NCI-H524 treated with DMSO at 0.1 percent for 48 hours (cell line): Measurements from ENCODE around the gene CMSS1.
A peak's percentile ranks its signal among the peaks of the same experiment; 100 is the strongest.

Experiments used
- DNase-seq: peaks from one replicate; lab custom pipeline; 2025; lab: John Stamatoyannopoulos, UW

CMSS1 gene

DNA sequence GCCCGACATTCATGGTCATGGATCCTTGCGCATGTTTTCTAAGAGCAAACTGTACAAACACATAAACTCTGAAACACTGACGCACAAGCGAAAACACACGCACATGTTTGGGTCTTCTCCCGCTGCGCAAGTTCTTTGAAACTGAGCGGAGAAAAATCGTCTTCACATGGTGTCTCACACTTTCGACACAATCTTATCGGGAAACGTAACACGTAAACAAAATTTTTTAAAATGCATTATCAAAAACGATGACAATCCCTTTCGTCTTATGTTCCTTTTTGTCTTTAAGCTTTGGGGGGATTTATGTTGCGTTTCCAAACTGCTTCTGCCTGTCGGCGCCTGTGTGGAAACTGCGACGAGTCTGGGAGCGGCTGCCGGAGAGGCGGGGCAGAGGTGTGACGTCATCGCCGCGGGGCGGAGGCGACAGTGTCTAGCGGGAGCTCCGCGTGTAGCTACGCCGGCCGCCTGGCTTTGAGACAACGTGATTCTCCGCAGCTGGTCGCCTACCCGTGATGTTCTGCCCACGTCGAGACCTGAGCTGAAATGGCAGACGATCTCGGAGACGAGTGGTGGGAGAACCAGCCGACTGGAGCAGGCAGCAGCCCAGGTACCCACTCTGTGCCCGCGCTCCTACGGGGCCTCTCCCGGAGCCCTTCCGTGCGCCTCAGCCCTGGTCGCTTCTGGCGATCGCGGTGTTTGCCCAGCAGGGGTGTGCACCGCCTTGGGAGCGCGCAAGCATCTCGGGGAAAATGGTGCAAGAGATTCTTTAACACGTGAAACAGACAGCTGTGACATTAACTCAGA is at the start of gene CMSS1:
Gene CMSS1 (plus strand): TSS at position 426 of the 804 bp plus-strand sequence.
- peak; percentile 49 for DNase-seq

DNA sequence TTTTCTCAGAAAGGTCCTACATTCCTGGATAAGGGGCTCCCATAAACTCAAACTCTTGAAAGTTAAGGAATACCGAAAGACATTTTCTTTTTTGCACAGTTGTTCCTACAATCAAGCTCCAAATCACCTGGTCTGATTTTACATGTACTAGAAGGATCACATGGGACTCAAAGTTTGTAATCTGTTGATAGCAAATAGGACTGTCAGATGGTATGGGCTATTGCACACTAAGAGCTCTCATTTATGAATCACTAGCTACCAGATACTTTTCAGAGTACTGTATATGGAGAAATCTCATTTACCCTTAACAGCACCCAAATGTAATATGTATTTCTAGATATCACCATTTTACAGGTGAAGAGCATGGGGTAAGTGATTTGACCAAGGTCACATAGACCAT is 49.5 kb upstream of the CMSS1 start:
- DNase-seq = no peak

DNA sequence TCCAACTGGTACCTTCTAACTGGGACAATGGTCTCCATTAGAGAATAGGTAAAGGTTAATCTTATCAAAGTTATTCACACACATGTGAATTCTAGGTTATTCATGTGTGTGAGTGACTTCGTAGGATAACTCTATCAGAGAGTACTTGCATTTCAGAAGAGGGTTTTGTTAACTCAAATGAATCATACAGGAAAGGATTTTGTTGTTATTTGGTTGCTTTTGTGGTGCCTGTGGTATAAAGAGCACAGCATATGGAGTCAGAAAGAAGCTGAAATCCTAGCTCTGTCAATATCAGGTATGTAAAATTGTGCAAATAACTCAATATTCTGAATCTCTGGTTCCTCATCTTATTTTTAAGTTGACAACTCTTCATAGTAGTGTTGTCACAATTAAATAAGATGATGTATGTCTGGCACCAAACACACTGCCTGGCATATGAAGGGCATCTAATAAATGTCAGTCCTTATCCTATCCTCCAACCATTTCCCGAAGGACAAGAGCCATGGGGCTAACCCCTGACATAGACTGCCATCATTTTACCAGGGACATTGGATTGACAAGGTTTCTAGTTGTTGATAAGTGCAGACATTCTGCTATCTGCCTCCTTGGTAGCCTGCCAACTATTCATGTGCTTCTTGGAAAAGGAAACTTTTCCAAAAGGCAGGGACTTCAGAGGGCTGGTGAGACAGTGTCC is 48.7 kb upstream of the CMSS1 start:
- DNase-seq = no peak

DNA sequence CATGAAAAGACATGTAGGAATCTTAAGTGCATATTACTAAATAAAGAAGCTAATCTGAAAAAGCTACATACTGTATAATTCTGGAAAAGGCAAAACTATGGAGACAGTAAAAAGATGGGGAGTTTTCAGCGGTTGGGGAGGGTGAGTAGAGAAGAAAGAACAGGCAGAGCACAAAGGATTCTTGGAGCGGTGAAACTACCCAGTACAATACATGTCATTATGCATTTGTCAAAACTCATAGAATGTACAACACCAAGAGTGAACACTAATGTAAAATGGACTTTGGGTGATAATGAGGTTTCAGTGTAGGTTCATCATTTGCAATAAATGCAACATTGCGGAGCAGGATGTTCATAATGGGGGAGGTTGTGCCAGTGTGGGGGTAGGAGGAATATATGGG is 45.5 kb upstream of the CMSS1 start:
- DNase-seq = no peak

DNA sequence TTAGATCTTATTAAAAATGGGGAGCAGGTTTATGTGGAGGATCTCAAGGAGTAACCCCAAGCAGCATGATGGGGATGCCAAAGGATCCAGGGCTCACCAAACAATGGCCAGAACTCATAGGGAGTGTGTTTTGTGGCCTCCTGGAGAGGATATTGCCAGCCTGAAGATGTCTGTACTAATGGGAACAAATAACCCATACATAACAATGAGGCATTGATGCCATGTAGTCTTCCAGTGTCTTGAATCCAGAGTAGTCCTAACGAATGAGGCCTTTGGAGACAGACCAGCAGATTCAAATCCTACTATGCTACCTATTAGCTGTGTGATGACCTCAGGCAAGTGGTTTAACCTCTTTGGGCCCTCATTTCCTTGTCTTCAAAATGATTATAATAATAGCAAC is 45.0 kb upstream of the CMSS1 start:
- DNase-seq = no peak

DNA sequence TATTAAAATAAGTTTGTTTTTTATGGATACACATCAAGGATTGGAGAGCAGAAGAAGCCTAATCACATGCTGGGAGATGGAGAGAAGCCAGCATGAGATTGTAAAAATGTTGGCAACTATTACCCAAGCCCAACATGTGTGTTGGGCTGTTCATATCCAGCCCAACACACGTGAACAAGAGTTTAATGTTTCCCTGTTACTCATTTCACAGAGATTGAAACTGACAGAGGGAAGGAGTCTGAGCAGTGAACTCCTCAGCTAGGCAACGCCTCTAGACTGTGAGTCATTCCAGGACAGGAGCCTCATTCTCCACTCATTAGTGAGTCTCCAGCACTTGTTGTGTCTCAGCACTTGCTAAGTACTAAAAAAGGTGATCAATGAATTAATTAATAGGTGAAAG is 43.2 kb upstream of the CMSS1 start:
- no peak for DNase-seq

DNA sequence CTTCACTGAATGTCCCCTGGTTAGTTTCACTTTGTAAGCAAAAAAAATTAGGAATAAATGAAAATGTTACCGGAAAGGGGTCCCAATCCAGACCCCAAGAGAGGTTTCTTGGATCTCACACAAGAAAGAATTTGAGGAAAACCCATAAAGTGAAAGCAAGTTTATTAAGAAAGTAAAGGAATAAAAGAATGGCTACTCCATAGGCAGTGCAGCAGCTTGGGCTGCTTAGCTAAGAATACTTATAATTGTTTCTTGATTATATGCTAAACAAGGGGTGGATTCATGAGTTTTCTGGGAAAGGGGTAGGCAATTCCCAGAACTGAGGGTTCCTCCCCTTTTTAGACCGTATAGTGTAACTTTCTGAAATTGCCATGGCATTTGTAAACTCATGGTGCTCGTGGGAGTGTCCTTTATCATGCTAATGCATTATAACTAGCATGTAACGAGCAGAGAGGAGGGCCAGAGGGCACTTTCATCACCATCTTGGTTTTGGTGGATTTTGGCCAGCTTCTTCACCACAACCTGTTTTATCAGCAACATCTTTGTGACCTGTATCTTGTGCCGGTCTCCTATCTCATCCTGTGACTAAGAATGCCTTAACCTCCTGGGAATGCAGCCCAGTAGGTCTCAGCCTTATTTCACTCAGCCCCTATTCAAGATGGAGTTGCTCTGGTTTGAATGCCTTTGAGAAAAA is 41.0 kb upstream of the CMSS1 start:
- no peak for DNase-seq

DNA sequence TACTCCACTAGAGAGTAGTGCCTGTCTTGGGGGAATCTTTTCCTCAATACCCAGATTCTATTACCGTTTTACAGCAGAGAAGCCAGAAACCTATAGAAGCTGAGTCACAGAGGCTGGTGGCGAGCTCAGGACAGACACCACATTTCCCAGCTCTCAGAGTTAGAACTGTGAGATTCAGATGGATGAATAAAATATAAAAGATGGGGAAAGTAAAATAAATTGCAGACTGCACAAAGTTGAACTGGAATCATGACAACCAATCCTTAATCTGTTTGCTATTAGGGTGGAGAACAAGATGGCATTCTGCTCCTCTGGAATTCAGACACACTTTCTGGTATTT is 40.5 kb upstream of the CMSS1 start:
- DNase-seq = no peak

DNA sequence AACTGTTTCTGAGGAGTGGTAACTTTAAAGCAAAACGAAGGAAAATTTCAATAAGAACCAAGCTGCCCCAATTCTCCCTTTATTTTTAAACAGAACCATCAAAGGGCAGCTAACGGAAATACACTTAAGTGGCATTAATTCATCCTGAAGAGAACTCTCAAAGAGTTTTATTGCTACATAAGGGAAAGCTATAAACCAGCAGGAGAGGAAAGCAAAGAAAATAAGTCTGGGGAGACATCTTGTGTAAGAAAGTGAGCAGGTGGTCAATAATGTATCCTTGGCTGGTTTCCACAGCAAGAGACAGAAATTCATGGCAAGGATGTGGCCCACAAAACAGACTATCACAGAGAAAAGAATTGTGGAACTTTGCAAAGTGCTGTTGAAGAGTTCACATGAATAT is 40.0 kb upstream of the CMSS1 start:
- DNase-seq = peak; percentile 81

DNA sequence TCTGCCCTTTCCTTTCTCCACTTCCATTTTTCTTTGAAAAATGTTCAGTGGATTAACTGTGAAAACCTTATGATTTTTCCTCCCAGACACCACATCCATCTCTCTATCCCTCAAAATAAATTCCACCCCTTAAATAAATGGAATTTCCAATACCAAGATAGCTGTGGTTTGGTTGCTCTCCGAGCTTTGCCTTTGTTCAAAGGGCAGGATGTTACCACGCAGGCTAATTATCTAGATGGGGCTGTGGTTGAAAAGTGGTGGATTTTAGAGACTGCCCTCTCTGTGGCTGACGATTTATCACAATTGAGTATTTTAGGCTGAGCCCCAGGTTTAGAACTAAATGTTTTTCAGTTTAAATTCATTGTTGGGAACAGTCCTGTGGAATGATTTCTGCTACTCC is 36.9 kb upstream of the CMSS1 start:
- no peak for DNase-seq

DNA sequence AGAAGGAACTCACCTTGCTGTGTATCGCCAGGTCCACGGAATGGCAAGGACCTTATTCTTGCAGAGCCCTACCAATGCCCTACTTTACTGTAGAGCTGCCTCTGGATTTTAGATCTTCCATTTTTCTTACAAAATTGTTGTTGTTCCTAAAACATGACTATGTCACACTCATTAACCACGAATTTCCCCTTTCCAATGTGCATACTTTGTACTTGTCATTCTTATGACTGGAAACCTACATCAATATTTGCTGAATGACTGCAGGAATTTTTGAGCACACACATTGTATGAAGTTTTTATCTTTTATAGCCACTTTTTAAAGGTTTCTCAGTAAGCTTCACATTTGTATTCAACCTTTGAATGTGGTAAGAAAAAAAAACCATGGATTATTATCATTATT is 35.9 kb upstream of the CMSS1 start:
- no peak for DNase-seq

DNA sequence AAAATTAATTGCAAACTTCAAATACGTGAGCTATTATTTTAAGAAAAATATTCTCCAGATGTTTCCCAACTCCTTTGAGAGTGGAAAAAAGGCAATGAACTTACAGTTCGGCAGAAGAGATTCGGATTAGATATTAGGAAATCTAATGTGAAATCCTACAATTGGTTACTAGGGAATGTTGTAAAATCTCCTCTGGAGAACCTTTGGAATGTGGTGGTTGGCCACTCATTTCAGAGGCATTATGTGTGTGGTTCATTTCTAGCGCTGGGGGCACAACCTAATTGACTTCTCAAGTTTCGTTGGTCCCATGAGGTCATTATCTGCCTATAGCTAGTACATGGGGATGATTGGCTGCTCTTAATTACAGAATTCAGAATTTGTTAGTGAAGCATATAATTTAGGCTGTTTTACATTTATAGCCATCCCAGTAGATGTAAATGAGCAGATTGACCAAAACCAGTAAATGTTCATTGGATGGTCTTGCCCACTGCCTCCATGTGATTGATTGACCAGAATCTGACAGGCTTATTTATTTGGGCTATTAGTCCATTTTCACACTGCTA is 34.6 kb upstream of the CMSS1 start:
- DNase-seq = no peak

DNA sequence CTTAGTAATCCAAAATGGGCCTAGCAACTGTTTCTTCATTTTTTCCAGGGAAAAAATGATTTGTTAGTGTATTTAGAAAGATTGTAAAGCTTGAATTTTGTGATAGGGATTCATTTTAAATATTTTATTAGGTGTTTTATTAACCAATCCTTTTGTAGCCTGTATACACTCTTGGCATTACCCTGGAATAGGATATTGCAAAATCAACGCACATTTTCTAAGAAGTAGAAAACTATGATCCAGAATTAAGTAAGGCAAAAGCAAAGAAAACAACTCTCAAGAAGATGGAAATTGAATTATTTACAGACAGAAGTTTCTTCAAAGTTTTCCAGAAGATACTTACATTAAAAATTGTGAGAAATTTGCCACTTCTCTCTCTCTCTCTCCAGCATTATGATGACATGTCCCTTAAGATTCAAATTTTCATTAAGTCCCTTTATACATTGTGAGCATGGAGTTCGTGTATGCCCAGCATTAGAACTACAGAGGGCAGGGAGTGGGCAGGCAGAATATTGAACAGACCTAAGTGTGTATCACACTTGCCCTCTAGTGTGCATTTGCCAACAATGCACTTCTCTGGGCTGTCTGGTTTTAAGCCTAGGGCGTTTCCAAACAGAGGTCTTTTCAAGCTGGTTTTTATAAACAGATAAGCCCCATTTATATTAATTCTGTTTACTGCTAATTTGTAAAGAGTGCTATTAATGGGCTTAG is 28.5 kb upstream of the CMSS1 start:
- no peak for DNase-seq

DNA sequence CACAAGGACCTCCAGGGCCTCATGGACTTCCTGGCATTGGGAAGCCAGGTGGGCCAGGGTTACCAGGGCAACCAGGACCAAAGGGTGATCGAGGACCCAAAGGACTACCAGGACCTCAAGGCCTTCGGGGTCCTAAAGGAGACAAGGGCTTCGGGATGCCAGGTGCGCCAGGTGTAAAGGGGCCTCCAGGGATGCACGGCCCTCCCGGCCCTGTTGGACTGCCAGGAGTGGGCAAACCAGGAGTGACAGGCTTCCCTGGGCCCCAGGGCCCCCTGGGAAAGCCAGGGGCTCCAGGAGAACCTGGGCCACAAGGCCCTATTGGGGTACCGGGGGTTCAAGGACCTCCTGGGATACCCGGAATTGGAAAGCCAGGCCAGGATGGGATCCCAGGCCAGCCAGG is 23.2 kb upstream of the CMSS1 start:
- no peak for DNase-seq

DNA sequence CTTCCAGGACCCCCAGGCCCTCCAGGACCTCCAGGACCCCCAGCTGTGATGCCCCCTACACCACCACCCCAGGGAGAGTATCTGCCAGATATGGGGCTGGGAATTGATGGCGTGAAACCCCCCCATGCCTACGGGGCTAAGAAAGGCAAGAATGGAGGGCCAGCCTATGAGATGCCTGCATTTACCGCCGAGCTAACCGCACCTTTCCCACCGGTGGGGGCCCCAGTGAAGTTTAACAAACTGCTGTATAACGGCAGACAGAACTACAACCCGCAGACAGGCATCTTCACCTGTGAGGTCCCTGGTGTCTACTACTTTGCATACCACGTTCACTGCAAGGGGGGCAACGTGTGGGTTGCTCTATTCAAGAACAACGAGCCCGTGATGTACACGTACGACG is 22.1 kb upstream of the CMSS1 start:
- DNase-seq = no peak

DNA sequence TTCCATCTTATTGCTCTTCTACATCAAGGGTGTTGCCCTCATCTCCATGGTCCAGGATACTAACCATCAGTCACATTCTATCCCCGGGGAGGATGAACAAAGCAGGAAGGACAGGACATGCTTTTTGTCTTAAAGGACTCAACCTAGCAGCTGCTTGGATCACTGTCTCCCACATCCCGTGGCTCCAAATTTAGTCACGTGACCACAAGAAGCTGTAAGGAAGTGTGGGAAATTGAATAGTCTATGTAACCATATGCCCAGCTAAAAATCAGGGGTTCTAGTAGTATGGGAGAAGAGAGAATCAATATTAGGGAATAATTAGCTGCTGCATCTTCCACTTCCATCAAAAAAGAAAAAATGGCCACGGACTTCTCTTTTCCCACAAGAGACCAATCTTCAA is 18.2 kb upstream of the CMSS1 start:
- DNase-seq = no peak

DNA sequence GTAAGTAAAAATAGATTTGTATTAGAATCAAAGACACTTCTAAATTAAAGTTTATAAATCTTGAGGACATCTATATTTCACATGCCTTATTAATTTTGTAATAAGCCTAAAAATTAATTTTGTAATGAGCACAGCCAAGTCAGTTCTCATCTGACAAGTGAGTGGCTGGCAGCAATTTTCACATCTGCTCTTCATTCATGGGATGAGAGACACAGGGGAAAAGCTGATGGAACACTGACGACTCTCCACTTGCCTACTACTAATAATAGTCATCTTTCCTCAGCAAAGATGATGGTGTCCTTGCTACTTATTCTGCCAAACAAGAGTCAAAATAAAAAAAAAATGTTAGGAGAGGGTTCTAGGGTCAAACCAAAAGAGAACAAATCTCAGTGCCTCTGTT is 14.4 kb upstream of the CMSS1 start:
- no peak for DNase-seq

DNA sequence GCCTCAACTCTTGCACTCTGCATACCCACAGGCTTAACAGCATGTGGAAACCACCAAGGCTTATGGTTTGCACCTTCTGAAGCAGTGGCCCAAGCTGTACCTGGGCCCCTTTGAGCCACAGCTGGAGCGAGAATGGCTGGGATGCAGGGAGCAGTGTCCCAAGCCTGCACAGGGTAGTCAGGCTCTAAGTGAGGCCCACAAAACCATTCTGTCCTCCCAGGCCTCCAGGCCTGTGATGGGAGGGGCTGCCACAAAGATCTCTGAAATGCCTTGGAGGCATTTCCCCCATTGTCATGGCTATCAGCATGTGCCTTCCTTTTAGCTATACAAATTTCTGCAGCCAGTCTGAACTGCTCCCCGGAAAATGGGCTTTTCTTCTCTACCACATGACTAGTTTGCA is 12.5 kb upstream of the CMSS1 start:
- no peak for DNase-seq

DNA sequence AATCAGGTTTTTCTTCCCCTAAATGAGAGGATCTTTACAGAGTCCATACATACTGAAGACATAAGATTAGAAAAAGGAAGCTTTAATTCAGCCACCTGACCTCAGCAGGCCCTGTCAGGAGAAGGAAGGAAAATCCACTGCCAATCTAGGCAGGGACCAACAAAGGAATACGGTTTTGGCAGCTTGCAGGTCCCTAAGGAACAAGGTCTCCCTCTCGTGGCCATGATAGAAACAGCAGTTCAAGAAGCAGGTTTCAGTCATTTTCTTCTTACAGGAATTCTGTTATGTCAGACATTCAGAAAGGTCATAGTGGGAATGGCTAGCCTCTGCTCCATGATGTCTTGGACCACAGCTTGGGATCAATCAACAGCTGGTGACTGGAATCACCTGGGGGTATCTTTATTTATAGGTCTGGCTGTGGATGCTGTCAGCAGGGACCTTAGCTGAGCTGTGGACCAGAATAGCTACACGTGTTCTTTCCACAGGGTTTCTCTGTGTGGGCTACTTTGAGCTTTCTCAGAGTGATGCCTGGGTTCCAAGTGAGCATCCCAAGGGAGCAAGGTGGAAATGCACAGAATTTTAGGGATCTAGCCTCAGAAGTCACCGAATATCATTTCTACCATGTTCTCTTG is 9.4 kb upstream of the CMSS1 start:
- DNase-seq = peak; percentile 43

DNA sequence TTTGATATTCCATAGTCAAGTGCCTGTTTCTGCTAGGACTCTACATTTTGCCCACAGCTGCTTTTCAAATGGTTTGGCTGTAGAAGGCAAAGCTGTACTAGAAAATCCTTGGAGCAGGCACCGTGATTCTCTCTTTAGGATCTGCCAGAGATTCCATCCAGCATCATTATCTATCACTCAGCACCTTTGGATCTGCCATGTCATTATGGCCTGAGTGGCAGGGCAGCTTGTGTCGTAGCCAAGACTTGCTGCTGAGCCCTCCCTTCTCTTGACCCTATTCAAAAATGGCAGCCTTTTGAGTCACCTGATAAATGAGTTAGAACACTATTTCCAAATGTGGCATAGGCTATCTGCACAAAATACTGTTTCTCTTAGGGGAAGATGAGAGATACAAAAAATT is 8.1 kb upstream of the CMSS1 start:
- DNase-seq = no peak

DNA sequence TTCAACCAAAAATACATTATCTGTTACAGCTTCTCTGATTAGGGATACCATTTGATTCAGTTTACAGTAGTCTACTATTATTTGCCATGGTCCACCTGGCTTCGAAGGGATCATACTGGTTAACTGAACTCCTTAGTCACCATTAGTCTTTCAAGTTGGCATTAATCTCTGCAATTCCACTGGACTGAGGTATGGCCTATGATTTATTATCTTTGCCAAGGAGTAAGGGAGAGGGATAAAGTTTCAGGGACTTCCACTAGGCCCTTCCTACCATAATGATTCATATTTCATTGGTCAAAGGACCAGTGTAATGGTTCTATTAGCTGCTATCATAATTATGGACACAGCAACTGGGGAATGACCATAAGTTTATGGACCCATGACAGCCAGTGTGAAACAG is 7.3 kb upstream of the CMSS1 start:
- no peak for DNase-seq

DNA sequence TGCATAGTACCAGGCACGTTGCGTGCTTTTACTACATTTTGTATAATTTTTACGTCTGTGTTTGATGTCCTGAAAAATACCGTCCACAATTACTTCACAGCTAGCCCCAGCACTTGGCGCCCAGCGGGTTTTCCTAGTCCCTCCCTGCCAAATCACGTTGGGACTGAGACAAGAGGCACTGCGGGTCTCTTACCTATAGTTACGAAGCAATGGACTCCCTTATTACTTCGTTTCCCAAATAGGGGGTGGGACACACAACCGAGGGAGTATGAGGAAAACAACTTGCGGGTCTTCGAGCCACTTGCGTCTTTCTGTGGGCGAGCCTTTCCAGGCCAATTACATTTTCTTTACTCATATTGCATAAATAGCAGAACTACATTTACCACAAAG is 620 bp upstream of the CMSS1 start:
- DNase-seq = no peak
